Thyroid gland (tissue), 4 donors: ENCODE results near the gene CTNNA2. TPM values are rescaled to one million over a fixed set of nuclear protein-coding genes. Genes with fewer than 3 reads are reported as not detected.

ENCODE experiments used
- DNase-seq, 2 donors: peaks; one replicate each; pipeline ENCODE4 v3.0.0-alpha.2; 2019
- H3K27ac ChIP-seq, 3 donors: fragments of 200-600 bp; sonication (generic); 1 replicate in 2 of 3; 2 replicates in 1 of 3; pipeline ENCODE4 v1.5.1; 2016 to 2019; ENCODE audit warnings: mild to moderate bottlenecking in 1 of 3, moderate library complexity in 1 of 3
- H3K27me3 ChIP-seq: fragments of 200-600 bp; sonication (generic); one replicate; pipeline ENCODE4 v1.5.1; 2019
- H3K36me3 ChIP-seq, 2 donors: fragments of 200-600 bp; sonication (generic); one replicate each; pipeline ENCODE4 v1.5.1; 2016 to 2019
- H3K4me1 ChIP-seq, 2 donors: fragments of 200-600 bp; sonication (generic); one replicate each; pipeline ENCODE4 v1.5.1; 2017 to 2019
- H3K4me3 ChIP-seq, 3 donors: fragments of 200-600 bp; sonication (generic); replicated peaks in 1 of 3; 1 replicate in 2 of 3; 2 replicates in 1 of 3; pipeline ENCODE4 v1.5.1; 2016; ENCODE audit warnings: mild to moderate bottlenecking in 1 of 3
- H3K9me3 ChIP-seq: fragments of 200-600 bp; sonication (generic); one replicate; pipeline ENCODE4 v1.5.1; 2017
- POLR2A ChIP-seq, 2 donors: fragments of 450-650 bp; IDR thresholded peaks; one replicate each; pipeline ENCODE4 v1.6.1; 2017; ENCODE audit warnings: antibody characterized with exemption in 2 of 2, mild to moderate bottlenecking in 2 of 2, moderate library complexity in 1 of 2
- WGBS, 2 donors: methylation state at CpG; one replicate each; pipeline ENCODE4 v1.1.5; 2017; 5-methylcytosine and 5-hydroxymethylcytosine counted together
- intact Hi-C: fragments of 100-400 bp; cut with DNase I; formaldehyde crosslinking; loops from one replicate; pipeline ENCODE4 v1.15.1; 2023
- total RNA-seq, 4 donors: library from RNA; depleted of rRNA; stranded (reverse); fragments of >200 nt; gene quantifications; one replicate each; pipeline ENCODE4 v1.2.3, GENCODE V29; 2016
- TF ChIP-seq, protein P1 (sequence below), 6 experiments: fragments of 200-600 bp in 3 of 6; fragments of 450-650 bp in 3 of 6; sonication (generic) in 3 of 6; IDR thresholded peaks; one replicate each; pipeline ENCODE4 v1.5.1; 2016 to 2019; ENCODE audit warnings: antibody characterized with exemption in 6 of 6, mild to moderate bottlenecking in 2 of 6, inconsistent platforms in 1 of 6, moderate library complexity in 1 of 6

The CTNNA2 gene
- total RNA-seq, 4 donors from 2014 or later, result 0.13 to 0.44 (median 0.22) TPM; not detected in 1

- TF ChIP-seq, protein P1, sequence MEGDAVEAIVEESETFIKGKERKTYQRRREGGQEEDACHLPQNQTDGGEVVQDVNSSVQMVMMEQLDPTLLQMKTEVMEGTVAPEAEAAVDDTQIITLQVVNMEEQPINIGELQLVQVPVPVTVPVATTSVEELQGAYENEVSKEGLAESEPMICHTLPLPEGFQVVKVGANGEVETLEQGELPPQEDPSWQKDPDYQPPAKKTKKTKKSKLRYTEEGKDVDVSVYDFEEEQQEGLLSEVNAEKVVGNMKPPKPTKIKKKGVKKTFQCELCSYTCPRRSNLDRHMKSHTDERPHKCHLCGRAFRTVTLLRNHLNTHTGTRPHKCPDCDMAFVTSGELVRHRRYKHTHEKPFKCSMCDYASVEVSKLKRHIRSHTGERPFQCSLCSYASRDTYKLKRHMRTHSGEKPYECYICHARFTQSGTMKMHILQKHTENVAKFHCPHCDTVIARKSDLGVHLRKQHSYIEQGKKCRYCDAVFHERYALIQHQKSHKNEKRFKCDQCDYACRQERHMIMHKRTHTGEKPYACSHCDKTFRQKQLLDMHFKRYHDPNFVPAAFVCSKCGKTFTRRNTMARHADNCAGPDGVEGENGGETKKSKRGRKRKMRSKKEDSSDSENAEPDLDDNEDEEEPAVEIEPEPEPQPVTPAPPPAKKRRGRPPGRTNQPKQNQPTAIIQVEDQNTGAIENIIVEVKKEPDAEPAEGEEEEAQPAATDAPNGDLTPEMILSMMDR (IDR thresholded peaks at IDR 0.05), result no peak
- no peak for DNase-seq
- no peaks in the 10 kb centered on the region for H3K27me3 ChIP-seq
- H3K36me3 ChIP-seq, result no peaks in the 10 kb centered on the region
- 88 to 90% methylated on average over 3 of the region's 3 CpGs for WGBS, 2 donors
- intact Hi-C loops, result no loop called here
- no peaks in the 10 kb centered on the region for H3K9me3 ChIP-seq
- H3K4me1 ChIP-seq, result no peaks in the 10 kb centered on the region
- H3K27ac ChIP-seq, result no peak overlapping the region
- H3K4me3 ChIP-seq, result no peak overlapping the region
Observed at GRCh38 chr2:80112790-80113189, 599.9 kb downstream of the CTNNA2 start.

GRCh38 chr2:80113399-80113798 is 600.5 kb downstream of the CTNNA2 start:
- 97% methylated on average over 3 of the region's 3 CpGs for WGBS, 2 donors
- intact Hi-C loops, result no loop called here
- DNase-seq, result no peak
- Histone ChIP-seq H3K9me3 (no peaks in the 10 kb centered on the region), H3K36me3 (no peaks in the 10 kb centered on the region), H3K4me3 (no peak overlapping the region), H3K27ac (no peak overlapping the region), H3K27me3 (no peaks in the 10 kb centered on the region), H3K4me1 (no peaks in the 10 kb centered on the region)
- TF ChIP-seq POLR2A (IDR thresholded peaks at IDR 0.05), result no peak
- TF ChIP-seq, protein P1 (IDR thresholded peaks at IDR 0.05), result no peak

DNA sequence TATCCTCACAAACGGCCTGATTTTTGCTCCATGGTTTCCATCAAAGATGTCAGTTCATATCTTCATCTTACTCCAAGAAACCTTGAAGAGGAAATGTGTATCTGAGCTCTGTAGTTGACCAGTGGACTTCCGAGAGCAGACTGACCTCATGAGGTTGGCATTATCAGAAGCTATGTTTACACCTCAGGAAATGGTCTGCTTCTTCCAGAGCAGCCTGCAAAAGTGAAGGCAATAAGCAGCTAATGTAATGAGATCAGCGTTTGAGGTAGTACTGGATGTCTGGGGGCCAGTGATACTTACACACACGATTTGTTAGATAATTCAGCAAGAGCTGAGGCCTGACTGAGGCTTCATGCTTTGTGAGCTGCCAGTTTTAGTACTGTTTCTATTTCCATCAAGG is 602.0 kb downstream of the CTNNA2 start:
- DNase-seq, result no peak
- Histone ChIP-seq H3K9me3 (no peaks in the 10 kb centered on the region), H3K27me3 (no peaks in the 10 kb centered on the region), H3K4me3 (no peak overlapping the region), H3K36me3 (no peaks in the 10 kb centered on the region), H3K4me1 (no peaks in the 10 kb centered on the region), H3K27ac (no peak overlapping the region)
- no peak for TF ChIP-seq POLR2A (IDR thresholded peaks at IDR 0.05)
- TF ChIP-seq, protein P1 (IDR thresholded peaks at IDR 0.05), result no peak
- intact Hi-C loops, result no loop called here
- 77 to 78% methylated on average over 4 of the region's 4 CpGs for WGBS, 2 donors

DNA sequence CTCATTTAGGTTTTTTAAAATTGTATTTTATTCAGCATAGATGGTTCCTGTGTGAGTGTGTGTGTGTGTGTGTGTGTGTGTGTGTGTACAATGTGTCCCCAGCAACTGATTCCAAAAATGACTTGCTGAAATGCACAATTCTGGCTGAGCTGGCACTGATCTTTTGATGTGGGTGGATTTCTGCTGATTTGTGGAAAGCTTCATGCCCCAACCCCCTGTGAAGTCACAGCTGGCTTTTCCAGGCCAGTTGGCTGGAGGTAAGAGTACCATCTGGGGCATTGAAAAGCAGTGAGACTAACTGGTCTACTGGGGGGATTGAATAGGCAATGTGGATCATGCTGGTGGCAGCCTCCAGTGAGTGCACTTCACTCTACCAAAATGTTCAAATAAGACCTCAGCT is 604.5 kb downstream of the CTNNA2 start:
- no peaks in the 10 kb centered on the region for H3K4me1 ChIP-seq
- H3K27me3 ChIP-seq, result no peaks in the 10 kb centered on the region
- DNase-seq, result no peak
- H3K36me3 ChIP-seq, result no peaks in the 10 kb centered on the region
- intact Hi-C loops, result no loop called here
- no peaks in the 10 kb centered on the region for H3K9me3 ChIP-seq
- no peak overlapping the region for H3K27ac ChIP-seq
- TF ChIP-seq, protein P1 (IDR thresholded peaks at IDR 0.05), result no peak
- H3K4me3 ChIP-seq, result no peak overlapping the region

DNA sequence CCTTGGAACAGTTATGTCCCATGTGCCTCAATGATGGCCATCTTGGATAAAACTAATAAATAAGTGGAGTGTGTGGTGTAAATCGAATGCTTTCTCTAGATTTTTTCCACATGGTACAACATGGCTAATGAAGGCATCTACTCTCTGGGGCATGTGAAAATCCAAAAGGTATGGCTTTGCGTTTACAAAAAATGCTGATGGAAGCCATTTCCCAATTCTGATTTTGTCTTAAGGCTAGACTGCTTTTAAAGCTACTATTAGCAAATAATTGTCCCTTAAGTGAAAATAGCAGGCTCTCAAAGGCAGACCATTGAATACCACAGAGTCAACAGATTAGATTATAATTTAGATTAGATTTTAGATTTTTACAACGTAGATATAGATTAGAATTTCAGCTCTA is 608.0 kb downstream of the CTNNA2 start:
- 92 to 95% methylated on average over 3 of the region's 3 CpGs for WGBS, 2 donors
- H3K27ac ChIP-seq, result no peak overlapping the region
- no peaks in the 10 kb centered on the region for H3K27me3 ChIP-seq
- no peaks in the 10 kb centered on the region for H3K9me3 ChIP-seq
- no peaks in the 10 kb centered on the region for H3K36me3 ChIP-seq
- TF ChIP-seq POLR2A (IDR thresholded peaks at IDR 0.05), result no peak
- TF ChIP-seq, protein P1 (IDR thresholded peaks at IDR 0.05), result no peak
- no peak overlapping the region for H3K4me3 ChIP-seq
- peaks cover 0 to 1% of the 10 kb centered on the region in 2 donors for H3K4me1 ChIP-seq
- DNase-seq, result no peak
- intact Hi-C loops, result no loop called here
